ENCODE data around the gene PCDHGA4. TPM values are rescaled to one million over a fixed set of nuclear protein-coding genes. Genes with fewer than 3 reads are reported as not detected.

PCDHGA4 gene
- total RNA-seq, 1 experiment from 2014 or later, result 0.69 TPM

DNA sequence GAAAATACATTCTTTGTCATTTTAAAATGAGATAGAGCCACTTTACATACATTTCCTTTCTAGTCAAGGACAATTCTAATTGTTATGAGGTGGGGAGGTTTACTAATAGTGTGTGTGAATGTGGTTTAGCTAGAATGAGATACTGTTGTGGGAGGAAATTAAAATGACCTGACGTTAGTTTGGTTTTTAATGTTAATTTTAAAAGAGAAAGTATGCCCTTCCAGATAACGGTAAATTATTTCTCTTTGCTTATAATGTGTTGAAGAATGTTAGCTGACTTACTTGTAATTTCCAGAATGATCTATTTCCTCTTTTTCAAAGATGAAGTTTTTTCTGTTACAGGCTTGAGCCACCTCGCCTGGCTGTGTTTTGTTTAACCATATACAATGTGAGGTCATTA lies 32.6 kb upstream of the PCDHGA4 start:
- Histone ChIP-seq H3K4me1 (ENCODE audit: control insufficient read depth, insufficient read depth, low read length) (no peaks in the 10 kb centered on the region), H3K36me3 (ENCODE audit: control insufficient read depth, insufficient read depth, low read length) (peaks cover 2% of the 10 kb centered on the region), H3K9me3 (ENCODE audit: control insufficient read depth, insufficient read depth, low read depth, low read length) (peaks cover 38% of the 10 kb centered on the region), H3K4me3 (ENCODE audit: low read depth in 2 of 2, low read length in 2 of 2) (no peak overlapping the region), H3K27ac (ENCODE audit: low read length) (no peak overlapping the region), H3K27me3 (ENCODE audit: control insufficient read depth, insufficient read depth, low read length) (no peaks in the 10 kb centered on the region)
- ATAC-seq, result no peak
- in situ Hi-C loops (cut with HindIII; ENCODE audit: low pct_unique_long_range_greater_than_20kb, low sequenced_read_pairs), result no loop called here
- DNase-seq (ENCODE audit: low read depth, low spot score), result no peak
- no peak for TF ChIP-seq POLR2AphosphoS5 (IDR thresholded peaks at IDR 0.05; ENCODE audit: low read depth, low read length)
- TF ChIP-seq SIN3A (IDR thresholded peaks at IDR 0.05; ENCODE audit: borderline replicate concordance, insufficient read depth, low read depth, low read length), result no peak
- TF ChIP-seq, protein P1, sequence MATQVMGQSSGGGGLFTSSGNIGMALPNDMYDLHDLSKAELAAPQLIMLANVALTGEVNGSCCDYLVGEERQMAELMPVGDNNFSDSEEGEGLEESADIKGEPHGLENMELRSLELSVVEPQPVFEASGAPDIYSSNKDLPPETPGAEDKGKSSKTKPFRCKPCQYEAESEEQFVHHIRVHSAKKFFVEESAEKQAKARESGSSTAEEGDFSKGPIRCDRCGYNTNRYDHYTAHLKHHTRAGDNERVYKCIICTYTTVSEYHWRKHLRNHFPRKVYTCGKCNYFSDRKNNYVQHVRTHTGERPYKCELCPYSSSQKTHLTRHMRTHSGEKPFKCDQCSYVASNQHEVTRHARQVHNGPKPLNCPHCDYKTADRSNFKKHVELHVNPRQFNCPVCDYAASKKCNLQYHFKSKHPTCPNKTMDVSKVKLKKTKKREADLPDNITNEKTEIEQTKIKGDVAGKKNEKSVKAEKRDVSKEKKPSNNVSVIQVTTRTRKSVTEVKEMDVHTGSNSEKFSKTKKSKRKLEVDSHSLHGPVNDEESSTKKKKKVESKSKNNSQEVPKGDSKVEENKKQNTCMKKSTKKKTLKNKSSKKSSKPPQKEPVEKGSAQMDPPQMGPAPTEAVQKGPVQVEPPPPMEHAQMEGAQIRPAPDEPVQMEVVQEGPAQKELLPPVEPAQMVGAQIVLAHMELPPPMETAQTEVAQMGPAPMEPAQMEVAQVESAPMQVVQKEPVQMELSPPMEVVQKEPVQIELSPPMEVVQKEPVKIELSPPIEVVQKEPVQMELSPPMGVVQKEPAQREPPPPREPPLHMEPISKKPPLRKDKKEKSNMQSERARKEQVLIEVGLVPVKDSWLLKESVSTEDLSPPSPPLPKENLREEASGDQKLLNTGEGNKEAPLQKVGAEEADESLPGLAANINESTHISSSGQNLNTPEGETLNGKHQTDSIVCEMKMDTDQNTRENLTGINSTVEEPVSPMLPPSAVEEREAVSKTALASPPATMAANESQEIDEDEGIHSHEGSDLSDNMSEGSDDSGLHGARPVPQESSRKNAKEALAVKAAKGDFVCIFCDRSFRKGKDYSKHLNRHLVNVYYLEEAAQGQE (IDR thresholded peaks at IDR 0.05; ENCODE audit: insufficient read depth in 1 of 2, low read depth in 2 of 2, low read length in 1 of 2), result no peak
- no peak for TF ChIP-seq TCF7L2 (IDR thresholded peaks at IDR 0.05; ENCODE audit: low read depth, low read length)
- TF ChIP-seq, protein P2, sequence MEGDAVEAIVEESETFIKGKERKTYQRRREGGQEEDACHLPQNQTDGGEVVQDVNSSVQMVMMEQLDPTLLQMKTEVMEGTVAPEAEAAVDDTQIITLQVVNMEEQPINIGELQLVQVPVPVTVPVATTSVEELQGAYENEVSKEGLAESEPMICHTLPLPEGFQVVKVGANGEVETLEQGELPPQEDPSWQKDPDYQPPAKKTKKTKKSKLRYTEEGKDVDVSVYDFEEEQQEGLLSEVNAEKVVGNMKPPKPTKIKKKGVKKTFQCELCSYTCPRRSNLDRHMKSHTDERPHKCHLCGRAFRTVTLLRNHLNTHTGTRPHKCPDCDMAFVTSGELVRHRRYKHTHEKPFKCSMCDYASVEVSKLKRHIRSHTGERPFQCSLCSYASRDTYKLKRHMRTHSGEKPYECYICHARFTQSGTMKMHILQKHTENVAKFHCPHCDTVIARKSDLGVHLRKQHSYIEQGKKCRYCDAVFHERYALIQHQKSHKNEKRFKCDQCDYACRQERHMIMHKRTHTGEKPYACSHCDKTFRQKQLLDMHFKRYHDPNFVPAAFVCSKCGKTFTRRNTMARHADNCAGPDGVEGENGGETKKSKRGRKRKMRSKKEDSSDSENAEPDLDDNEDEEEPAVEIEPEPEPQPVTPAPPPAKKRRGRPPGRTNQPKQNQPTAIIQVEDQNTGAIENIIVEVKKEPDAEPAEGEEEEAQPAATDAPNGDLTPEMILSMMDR (IDR thresholded peaks at IDR 0.05), result no peak
- intact Hi-C loops (cut with micrococcal nuclease; ENCODE audit: unreplicated experiment), result no loop called here
- ChIA-PET CTCF (no interaction called here), POLR2A (no interaction called here)
- BruUV-seq (replicated peaks), result no TSS peak

DNA sequence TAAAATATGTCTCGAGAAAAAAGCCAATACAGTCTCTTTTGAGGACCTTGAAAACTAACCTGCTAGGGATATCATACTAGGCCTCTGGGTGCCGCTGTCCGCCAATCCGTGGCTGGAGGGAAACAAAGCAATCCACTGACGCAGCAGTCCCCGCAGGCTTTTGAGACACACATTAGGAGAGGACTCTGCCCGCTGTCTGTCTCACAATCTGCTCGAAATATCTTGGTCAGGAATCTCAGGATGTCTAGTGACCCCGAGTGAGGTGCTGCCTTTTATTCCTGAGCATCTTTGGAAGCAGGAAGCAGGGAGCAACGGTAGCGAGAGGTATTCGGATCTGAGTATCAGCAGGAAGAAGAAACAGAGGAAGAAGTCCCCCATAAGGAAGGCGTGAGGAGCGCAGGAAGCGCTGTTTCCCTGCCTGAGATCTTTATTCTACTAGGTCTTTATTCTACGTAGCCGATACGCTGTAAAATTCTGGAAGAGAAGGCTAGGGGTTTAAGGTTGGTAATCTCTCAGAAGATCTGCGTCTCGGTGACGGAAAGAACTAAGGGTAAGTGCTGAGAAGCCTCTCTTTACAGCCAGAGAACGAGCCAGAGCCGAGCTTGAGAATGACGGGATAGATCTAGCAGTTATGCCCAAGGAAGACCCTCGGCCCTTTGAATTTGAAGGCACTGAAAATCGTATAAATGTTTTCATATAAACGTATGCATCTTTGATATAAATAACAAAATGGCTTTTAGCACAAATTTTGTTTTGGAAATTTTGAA lies 28.6 kb upstream of the PCDHGA4 start:
- Histone ChIP-seq H3K4me1 (ENCODE audit: control insufficient read depth, insufficient read depth, low read length) (no peaks in the 10 kb centered on the region), H3K27ac (ENCODE audit: low read length) (peak overlapping the region; percentile 73), H3K36me3 (ENCODE audit: control insufficient read depth, insufficient read depth, low read length) (no peaks in the 10 kb centered on the region), H3K27me3 (ENCODE audit: control insufficient read depth, insufficient read depth, low read length) (no peaks in the 10 kb centered on the region), H3K9me3 (ENCODE audit: control insufficient read depth, insufficient read depth, low read depth, low read length) (peaks cover 10% of the 10 kb centered on the region; the same call in 1 of the 2 replicates), H3K4me3 (ENCODE audit: low read depth in 2 of 2, low read length in 2 of 2) (peak overlapping the region; percentile 50 to 77)
- intact Hi-C loops (cut with micrococcal nuclease; ENCODE audit: unreplicated experiment) (no loop called here), in situ Hi-C loops (cut with HindIII; ENCODE audit: low pct_unique_long_range_greater_than_20kb, low sequenced_read_pairs) (loop anchor here (25.0 kb wide), 1 partner anchor 139 kb away; the partner anchor contains the start of genes PCDHB10, PCDHB11, PCDHB16 and PCDHB8)
- TF ChIP-seq, protein P2 (IDR thresholded peaks at IDR 0.05), result peak; percentile 82
- no peak for TF ChIP-seq SIN3A (IDR thresholded peaks at IDR 0.05; ENCODE audit: borderline replicate concordance, insufficient read depth, low read depth, low read length)
- TF ChIP-seq POLR2AphosphoS5 (IDR thresholded peaks at IDR 0.05; ENCODE audit: low read depth, low read length), result no peak
- POLR2A ChIA-PET, result no interaction called here
- BruUV-seq (replicated peaks), result no TSS peak
- CTCF ChIA-PET, result interaction anchor here (0.6 to 0.7 kb wide), 3 partner anchors 24 to 1598 kb away, joined by 3 to 8 read pairs (median 3); partner anchors contain the start of gene PCDHGB1
- ATAC-seq, result peak; percentile 94
- no peak for DNase-seq (ENCODE audit: low read depth, low spot score)

Data from Panc1 (cell line).